ENCODE measurements around the gene TMEM109. TPM values are rescaled to one million over a fixed set of nuclear protein-coding genes. Genes with fewer than 3 reads are reported as not detected.
A peak's percentile ranks its signal among the peaks of the same experiment; 100 is the strongest.

TMEM109 gene
- total RNA-seq, 1 donor from 2014 or later: 97.0 TPM

DNA sequence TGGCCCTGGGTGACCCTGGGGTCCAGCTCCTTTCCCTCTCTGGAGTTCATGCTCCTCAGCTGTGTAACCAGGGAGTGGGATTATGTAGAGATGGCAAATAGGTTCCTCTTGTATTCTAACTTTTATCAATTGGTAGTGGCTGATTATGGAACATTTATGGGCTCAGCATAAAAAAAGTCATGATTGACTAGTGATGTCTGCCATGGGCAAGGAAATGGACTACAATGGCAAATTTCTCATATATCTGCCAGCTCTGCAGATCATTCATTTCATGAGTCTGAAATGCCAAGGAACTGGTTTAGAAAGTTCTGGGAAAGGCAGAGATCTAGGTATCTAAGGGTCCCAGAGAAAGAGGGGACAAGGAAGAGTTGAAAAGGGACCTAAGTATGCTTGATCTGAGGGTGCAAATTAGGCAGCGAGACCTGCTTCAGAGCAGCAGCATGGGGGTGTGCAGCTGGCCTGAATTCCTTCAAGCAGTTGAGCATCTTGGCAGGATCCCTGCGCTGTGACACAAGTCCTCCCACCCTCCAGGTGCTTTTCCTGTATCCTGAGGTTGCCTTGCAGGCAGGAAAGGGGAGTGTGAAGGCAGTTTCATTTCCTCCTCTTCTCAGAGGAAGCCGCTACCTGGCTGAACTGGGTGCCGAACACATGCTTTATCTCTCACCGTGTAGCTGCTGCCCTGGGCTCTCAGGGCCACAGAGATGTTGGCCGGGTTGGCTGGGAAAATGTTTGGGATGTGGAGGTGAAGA is 27.6 kb downstream of the TMEM109 start:
- no peaks in the 10 kb centered on the region for H3K9me3 Mint-ChIP-seq (ENCODE audit: low read depth)
- no peak overlapping the region for H3K4me3 Mint-ChIP-seq (ENCODE audit: unreplicated experiment)
- H3K27me3 Mint-ChIP-seq (ENCODE audit: low read depth): peaks cover 3% of the 10 kb centered on the region
- DNase-seq (ENCODE audit: low spot score): no peak
- TF ChIP-seq, protein P1, sequence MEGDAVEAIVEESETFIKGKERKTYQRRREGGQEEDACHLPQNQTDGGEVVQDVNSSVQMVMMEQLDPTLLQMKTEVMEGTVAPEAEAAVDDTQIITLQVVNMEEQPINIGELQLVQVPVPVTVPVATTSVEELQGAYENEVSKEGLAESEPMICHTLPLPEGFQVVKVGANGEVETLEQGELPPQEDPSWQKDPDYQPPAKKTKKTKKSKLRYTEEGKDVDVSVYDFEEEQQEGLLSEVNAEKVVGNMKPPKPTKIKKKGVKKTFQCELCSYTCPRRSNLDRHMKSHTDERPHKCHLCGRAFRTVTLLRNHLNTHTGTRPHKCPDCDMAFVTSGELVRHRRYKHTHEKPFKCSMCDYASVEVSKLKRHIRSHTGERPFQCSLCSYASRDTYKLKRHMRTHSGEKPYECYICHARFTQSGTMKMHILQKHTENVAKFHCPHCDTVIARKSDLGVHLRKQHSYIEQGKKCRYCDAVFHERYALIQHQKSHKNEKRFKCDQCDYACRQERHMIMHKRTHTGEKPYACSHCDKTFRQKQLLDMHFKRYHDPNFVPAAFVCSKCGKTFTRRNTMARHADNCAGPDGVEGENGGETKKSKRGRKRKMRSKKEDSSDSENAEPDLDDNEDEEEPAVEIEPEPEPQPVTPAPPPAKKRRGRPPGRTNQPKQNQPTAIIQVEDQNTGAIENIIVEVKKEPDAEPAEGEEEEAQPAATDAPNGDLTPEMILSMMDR (IDR thresholded peaks at IDR 0.05): no peak
- no peaks in the 10 kb centered on the region for H3K36me3 Mint-ChIP-seq (ENCODE audit: low read depth)
- peaks cover 3% of the 10 kb centered on the region for H3K4me1 Mint-ChIP-seq (ENCODE audit: low read depth)
- no peak overlapping the region for H3K27ac Mint-ChIP-seq (ENCODE audit: unreplicated experiment)

DNA sequence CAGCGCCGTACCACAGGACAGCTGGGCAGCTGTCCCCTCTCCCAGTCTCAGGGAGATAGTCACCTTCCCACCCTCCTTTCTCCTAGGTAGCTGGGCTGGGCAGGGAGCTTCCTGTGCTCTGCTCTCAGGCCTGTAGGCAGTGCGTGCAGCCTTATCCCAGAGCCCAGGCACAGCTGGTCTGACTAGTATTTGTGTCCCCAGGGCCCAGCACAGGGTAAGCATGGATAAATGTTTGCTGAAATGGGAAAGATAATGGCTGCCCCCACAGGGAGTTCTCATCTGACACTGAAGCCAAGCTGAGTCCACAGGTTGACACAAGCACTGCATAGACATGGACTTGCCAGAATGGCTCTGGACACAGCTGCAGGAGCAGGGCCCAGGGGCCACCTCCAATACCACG is 28.3 kb downstream of the TMEM109 start:
- H3K36me3 Mint-ChIP-seq (ENCODE audit: low read depth): no peaks in the 10 kb centered on the region
- peaks cover 3% of the 10 kb centered on the region for H3K4me1 Mint-ChIP-seq (ENCODE audit: low read depth)
- no peak overlapping the region for H3K4me3 Mint-ChIP-seq (ENCODE audit: unreplicated experiment)
- H3K27ac Mint-ChIP-seq (ENCODE audit: unreplicated experiment): no peak overlapping the region
- H3K9me3 Mint-ChIP-seq (ENCODE audit: low read depth): no peaks in the 10 kb centered on the region
- H3K27me3 Mint-ChIP-seq (ENCODE audit: low read depth): peaks cover 3% of the 10 kb centered on the region
- no peak for DNase-seq (ENCODE audit: low spot score)
- TF ChIP-seq, protein P1 (IDR thresholded peaks at IDR 0.05): no peak

DNA sequence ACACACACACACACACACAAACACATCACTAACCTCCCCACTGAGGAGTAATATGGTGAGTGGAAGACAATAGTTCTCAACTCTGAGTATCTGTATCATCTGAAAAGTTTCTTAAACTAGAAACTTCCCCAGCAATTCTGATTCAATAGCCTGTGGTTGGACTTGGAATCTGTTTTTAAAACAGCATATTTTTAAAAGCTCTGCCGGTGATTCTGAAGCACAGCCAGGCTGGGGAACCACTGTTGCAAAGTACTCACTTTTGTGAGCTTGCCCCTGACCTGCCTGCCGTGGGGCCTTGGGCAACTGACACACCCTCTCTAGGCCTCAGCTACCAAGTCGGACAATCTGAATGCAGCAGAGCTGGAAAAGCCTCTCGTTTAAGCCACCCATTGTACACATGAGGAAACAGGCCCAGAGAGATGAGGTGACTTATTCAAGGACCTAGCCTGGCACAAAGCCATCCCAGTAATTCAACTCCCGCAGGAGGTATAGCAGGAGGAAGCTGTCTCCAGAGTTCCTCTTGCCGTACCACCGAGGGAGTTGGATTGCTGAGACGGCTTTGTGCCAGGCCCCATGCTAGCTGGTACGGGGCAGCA is 29.1 kb downstream of the TMEM109 start:
- Mint-ChIP-seq H3K27ac (ENCODE audit: unreplicated experiment) (no peak overlapping the region), H3K4me1 (ENCODE audit: low read depth) (peaks cover 3% of the 10 kb centered on the region), H3K36me3 (ENCODE audit: low read depth) (no peaks in the 10 kb centered on the region), H3K4me3 (ENCODE audit: unreplicated experiment) (no peak overlapping the region), H3K27me3 (ENCODE audit: low read depth) (peaks cover 3% of the 10 kb centered on the region), H3K9me3 (ENCODE audit: low read depth) (no peaks in the 10 kb centered on the region)
- TF ChIP-seq, protein P1 (IDR thresholded peaks at IDR 0.05): no peak
- DNase-seq (ENCODE audit: low spot score): no peak

DNA sequence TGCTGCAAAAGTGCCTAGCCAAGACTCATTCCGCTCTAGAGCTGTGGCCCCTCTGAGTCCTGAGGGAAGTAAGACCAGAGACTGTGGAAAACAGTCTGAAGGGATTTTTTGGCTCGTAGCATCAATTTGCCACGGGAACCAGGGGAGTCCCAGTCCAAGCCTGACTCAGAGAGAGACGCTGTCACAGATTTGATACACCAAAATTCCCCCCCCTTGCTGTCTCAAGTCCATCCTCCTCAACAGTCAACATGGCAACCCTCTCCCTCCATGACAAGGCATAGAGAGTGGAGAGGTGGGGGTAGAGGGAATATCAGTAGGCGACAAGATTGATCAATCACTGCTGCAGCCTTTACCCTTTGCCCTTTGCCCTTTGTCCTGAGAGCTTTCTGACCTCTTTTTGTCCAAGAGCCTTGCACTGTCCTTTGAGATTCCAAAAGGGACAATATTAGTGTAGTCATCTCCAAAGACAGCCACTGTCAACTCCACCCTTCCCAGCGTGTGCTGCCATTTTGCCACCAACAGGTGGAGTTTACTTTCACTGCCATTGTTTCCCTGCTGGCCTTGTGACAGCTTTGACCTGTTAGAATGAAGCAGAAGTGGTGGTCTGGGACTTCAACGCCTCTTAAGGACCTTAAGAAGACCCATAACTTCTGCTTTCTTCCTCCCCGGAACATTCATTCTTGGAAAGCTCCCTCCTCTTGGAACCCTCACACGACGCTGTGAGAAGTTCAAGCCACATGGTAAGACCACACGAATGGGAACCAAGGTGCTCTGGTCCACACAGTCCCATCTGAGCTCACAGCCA is 30.7 kb downstream of the TMEM109 start:
- TF ChIP-seq, protein P1 (IDR thresholded peaks at IDR 0.05): peak; percentile 54
- Mint-ChIP-seq H3K4me3 (ENCODE audit: unreplicated experiment) (no peak overlapping the region), H3K36me3 (ENCODE audit: low read depth) (no peaks in the 10 kb centered on the region), H3K4me1 (ENCODE audit: low read depth) (peaks cover 3% of the 10 kb centered on the region), H3K9me3 (ENCODE audit: low read depth) (no peaks in the 10 kb centered on the region), H3K27ac (ENCODE audit: unreplicated experiment) (no peak overlapping the region), H3K27me3 (ENCODE audit: low read depth) (peaks cover 6% of the 10 kb centered on the region)
- no peak for DNase-seq (ENCODE audit: low spot score)

DNA sequence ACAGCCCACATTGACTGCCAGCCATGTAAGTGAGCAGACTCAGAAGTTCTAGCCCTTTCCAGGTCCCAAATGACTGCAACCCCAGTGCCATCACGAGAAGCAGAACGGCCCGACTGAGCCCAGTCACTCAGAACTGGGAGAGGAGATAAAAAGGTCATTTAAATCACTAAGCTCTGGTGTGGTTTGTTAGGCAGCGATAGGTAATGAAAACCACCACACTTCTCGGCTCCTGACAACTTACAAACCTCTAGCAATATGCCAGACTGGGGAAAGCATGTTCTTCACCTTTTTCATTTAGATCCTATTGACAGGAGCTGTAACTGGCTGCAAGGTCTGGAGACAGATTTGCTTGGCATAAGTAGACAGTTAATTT is 31.3 kb downstream of the TMEM109 start:
- H3K4me3 Mint-ChIP-seq (ENCODE audit: unreplicated experiment): no peak overlapping the region
- TF ChIP-seq, protein P1 (IDR thresholded peaks at IDR 0.05): no peak
- H3K9me3 Mint-ChIP-seq (ENCODE audit: low read depth): no peaks in the 10 kb centered on the region
- no peak for DNase-seq (ENCODE audit: low spot score)
- peaks cover 7% of the 10 kb centered on the region for H3K27me3 Mint-ChIP-seq (ENCODE audit: low read depth)
- H3K36me3 Mint-ChIP-seq (ENCODE audit: low read depth): no peaks in the 10 kb centered on the region
- H3K27ac Mint-ChIP-seq (ENCODE audit: unreplicated experiment): no peak overlapping the region
- peaks cover 3% of the 10 kb centered on the region for H3K4me1 Mint-ChIP-seq (ENCODE audit: low read depth)
